HG03045 (cell line): Measurements from ENCODE around the gene HCRTR2.
"Not testable (repeated sequence)": the region's sequence is repeated elsewhere in the genome, so short reads cannot be mapped to it uniquely, and the experiment has no call there.

Source experiments
- ATAC-seq: cut with Tn5 transposase; IDR thresholded peaks from one replicate; pipeline ENCODE4 v1.9.1; 2021; ENCODE audit warnings: mild to moderate bottlenecking, moderate library complexity; ENCODE audit not compliant: unreplicated experiment

HCRTR2 gene

DNA sequence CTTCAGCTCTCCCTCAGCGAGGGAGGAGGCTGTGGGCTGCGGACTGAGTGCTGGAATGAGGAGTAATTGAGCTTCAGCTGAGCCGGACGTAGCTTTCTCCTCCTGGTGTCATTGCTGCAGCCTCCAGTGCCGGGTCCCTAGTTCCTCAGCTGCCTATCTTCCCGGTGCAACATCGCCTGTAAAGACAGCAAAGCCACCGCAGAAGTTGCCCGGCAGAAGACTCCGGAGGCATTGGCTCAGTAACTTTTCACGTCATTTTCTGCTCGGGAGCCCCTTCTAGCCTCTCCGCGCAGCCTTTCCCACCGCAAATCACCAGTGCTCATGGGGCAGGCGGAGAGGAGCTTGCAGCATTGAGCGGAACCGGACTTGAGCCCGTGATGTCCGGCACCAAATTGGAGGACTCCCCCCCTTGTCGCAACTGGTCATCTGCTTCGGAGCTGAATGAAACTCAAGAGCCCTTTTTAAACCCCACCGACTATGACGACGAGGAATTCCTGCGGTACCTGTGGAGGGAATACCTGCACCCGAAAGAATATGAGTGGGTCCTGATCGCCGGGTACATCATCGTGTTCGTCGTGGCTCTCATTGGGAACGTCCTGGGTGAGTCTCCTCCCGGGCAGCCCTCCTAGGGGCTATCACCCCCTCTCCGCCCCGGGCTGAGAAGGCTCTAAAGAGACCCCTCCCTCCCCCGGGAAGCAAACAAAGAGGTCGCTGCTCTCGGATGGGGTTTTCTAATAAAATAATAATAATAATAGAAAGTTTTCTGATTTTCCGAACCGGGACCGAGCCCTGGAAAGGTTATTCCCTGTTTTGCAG, at the start of gene HCRTR2:
Gene HCRTR2, plus strand, starts transcription at position 305 of the 816 bp plus-strand sequence. Its CDS starts 73 bp downstream, at position 378.
- ATAC-seq: no peak

DNA sequence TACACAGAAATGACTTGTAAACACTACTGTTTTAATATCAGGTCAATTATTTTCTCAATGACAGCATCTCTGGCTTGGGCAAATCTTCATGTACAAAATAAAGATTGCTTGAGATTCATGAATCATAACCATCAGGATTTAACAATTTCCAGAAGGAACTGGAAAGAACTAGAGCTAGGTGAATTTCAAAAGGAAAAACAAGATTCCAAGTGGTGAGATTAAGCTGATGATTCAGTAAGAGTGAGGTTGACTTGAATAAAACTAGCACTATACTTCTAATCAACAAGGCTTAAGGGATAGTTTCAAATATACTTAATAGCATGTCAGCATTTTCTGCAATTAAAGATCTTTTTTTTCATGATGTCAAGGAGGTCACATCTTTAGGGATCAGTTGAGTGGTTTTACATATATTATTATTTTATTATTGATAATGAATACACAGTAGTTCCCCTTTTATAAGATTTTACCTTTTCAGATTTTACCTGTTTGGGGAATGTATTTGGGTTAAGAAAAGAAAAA, 43.5 kb upstream of the HCRTR2 start:
- no peak for ATAC-seq

DNA sequence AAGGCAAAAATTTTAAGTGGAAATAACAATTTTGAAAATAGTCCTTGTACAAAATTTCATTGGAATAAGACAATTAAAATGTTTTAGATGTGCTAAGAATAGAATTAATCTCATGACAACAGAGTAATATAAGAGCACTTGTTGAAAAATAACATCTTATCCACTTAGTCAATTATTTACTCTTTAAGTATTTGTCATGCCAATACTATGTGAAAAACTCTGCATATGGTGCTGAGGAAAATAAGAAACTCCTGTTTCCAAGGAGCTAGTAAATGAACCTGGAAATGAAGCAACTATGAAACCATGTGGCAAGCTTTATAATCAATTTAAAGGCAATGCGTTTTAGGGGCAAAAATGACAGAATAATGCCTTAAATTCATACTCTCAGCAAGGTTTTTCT, 42.7 kb upstream of the HCRTR2 start:
- ATAC-seq: no peak

DNA sequence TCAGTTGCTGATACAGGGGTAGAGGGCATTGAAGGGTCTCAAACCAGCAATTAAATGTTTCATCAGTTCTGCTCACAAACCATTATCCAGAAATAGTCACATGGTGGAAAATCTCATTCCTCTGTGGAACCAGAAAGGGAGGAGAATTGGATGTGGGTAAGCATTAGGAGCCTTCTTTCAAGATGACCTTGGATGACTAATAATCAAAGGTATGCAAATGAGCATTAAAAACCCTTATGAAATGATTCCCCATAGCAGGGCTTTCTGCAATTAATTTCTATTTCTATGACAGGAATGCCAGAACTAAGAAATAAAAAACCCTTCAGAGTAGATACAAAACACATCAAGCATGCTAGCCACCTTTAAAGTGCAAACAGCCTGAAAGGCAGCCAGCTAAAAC, 37.4 kb upstream of the HCRTR2 start:
- no peak for ATAC-seq

DNA sequence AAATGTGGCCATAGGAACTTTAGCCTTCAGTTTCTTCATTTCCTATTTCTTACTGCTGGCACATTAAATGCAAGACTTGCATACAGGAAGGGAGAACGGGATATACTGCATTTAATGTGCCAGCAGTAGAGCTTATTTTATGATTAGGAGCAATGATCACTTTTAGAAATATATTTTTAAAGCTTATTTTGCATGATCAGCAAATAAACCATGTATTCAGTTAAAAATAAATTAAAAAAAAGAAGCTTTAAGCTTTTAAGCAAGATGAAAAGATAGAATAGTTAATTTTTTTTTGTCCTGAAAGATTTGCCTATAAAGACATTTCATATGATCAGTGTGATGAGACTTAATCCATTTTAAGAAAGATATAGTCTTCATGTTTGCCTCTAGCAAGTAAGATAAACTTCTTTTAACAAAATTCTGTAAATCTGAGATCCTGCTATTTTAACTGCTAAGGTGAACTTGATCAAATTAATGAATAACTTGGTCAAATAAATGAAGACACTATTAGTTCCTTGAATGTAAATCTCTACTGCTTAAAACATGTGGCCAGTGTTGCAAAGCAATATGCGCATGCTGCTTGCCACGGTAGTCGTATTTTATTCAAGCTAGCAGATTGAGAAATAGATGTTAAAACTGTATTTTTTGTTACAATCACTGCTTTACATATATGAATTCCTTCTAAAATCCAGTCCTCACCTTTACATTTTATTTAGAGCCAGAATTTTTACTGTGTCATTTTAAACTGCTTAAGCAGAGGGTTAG, 36.2 kb upstream of the HCRTR2 start:
- no peak for ATAC-seq

DNA sequence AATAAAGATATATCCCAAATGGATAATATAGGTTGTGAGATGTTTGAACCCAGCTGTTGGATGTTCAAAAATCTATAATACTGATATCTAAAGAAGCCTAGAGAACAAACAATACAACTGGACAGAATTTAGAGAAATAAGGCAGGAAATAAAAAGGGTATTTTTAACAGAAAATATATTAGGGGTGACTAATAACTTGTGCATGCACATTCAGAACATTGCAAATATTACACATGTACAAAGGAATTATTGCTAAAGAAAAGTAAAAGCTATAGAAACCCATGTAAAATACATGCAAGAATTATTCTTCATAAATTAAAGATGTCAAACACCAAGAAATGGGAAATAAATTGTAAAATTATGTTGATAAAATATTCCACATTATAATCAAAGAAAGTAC, 32.7 kb upstream of the HCRTR2 start:
- ATAC-seq: no peak

DNA sequence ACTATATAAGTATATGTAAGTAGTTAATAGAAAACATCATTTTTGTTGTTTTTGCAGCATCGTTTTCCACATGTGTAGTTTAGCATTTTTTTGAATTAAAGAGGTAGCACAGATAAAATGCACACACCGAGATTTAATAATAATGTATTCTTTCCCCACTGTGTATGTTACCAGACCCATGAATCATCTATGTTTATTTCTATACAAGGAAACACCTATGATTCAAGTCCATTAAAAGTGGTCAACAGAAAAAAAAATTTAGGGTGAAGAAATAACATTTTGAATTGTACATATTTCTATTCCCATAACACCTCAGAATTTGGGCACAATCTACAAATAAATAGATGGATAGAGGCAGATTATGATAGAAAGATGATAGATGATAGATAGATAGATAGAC, 31.7 kb upstream of the HCRTR2 start:
- no peak for ATAC-seq

DNA sequence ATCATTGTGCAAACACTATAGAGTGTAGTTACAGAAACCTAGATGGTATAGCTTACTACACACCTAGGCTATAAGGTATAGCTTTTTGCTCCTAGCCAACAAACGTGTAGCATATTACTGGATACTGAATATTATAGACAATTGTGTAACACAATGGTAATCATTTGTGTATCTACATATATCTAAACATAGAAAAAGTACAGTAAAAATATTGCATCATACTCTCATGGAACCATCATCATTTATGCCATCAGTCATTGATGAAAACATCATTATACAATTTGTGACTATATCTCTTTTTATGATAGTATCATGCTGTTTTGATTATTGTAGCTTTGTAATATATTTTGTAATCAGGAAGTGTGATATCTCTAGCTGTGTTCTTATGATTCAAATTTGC, 21.0 kb upstream of the HCRTR2 start:
- ATAC-seq: no peak

DNA sequence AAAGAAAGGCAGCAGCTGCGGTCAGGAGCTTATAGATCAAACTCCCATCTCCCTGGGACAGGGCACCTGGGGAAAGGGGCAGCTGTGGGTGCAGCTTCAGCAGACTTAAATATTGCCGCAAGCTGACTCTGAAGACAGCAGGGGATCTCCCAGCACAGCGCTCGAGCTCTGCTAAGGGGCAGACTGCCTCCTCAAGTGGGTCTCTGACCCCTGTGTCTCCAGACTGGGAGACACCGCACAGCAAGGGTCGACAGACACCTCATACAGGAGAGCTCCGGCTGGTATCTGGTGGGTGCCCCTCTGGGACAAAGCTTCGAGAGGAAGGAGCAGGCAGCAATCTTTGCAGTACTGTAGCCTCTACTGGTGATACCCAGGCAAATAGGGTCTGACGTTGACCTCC, 15.5 kb upstream of the HCRTR2 start:
- ATAC-seq: not testable (repeated sequence)

DNA sequence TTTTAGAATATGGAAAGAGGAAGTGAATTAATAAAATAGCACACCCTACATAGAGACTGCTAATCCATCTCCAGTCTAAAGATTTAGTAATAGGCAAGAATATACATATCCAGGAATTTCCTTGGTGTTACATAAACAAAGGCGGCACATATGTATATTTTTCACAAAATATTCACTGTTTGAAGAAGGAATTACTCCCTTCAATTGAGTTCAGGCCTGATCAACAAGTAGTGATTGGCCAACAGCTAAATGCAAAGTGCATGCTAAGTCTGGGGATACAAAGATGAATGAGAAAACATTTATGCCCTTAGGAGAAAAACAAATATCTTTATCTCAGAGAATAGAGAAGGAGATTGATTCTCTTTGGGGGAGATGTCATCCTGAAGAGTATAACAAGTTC, 6.5 kb upstream of the HCRTR2 start:
- ATAC-seq: no peak

DNA sequence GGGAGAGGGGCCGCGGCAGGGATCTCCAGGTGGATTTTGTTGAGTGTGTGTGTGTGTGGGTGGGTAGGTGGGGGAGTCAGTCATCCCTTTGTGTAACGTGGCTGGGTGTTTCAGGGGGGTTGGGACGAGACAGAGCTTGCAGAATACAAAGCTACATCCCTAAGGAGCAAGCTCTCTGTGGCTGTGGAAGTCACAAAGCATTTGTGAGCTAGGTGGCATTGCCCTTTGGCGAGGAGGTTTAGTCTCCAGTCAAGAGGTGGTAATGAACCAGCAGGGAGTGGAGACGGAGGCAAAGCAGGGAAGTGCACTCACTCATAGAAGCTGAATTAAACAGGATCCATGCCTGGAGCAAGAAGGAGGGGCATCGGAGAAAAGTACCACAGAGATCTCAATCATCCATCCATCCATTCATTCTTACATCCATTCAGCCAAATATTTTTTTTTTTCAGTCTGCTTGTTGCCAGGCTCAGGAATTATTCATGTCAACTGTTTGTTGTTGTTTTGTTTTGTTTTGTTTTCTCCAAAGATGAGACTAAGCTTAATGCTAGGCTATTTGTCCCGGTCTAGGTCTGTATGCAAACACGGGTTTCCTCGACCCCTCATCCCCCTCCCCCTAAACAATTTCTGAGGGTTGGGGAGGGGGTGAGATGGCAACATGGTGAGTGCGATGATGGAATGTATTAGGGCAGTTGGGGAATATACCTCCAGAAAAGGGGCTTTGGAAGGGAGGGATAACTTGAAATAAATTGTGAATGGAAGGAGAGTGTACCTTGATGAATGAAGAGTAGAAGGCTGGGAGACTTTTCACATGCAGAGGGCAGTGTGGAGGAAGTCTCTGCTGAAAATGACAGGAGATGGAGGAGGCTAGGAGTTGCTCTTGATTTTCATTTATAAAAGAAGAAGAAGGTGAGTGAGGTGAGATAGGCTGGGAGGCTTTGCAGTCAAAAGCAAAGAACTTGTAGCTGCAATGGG, 1.0 kb downstream of the HCRTR2 start:
- no peak for ATAC-seq

DNA sequence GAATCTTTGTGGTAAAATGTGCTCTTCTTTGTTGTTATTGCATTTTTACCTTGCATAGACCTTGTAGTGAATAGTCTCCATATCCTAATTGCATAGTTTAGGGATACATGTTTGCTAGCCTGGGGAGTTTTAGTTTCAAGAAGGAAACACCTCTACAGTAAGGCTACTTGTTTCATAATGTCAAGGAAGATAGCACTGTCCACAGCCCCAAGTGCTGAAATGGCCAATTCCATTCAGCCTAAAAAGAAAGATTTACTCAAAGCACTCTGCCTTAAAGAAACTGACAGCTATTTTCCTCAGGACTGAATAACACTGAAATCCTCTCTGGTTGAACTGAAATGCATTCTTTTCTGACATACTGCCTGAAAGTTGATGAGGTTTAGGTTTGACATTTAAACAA, 2.6 kb downstream of the HCRTR2 start:
- no peak for ATAC-seq

DNA sequence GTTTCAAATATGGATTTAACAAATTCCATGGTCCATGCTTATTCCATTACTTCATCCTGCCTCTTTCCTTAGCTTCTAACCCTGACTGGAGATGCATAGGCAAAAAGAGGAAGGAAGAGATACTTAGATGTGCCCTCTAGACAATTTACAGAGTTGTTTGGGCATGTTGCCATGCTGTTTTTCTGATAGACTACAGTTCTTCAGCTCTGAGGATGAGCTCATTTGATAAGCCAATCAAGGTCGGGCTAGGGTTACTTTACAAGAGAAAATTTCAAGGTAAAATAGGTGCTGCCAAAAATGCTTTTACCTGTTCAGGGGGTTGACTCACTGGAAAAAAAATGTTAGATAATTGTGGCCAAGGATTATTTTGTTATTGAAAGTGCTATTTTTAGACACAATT, 5.9 kb downstream of the HCRTR2 start:
- no peak for ATAC-seq

DNA sequence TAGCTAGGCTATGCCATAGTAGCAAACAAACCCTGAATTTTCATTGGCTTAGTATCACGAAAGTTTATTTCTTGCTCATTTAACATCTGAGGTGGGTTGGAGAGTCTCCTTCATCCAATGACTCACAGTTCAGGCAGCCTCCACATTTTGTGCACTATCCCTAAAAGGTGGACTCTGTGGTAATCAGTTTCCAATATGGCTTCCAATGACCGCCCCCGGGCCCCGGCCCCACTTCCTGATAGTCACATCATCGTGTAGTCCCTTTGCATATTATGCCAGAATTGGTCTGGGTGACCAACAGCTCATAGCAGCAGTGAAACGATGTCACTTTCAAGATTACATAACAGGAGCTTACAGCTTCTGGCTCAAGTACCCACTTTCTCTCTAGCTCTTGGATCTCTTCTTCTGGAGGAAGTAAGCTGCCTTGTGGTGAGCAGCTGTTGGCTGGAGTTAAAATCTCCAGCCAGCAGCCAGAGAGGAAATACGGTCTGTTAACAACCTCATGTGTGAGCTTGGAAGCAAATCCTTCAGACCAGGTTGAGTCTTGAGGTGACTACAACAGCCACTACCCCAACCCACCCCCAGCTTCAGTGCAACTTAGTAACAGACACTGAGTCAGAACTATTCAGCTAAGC, 7.8 kb downstream of the HCRTR2 start:
- no peak for ATAC-seq

DNA sequence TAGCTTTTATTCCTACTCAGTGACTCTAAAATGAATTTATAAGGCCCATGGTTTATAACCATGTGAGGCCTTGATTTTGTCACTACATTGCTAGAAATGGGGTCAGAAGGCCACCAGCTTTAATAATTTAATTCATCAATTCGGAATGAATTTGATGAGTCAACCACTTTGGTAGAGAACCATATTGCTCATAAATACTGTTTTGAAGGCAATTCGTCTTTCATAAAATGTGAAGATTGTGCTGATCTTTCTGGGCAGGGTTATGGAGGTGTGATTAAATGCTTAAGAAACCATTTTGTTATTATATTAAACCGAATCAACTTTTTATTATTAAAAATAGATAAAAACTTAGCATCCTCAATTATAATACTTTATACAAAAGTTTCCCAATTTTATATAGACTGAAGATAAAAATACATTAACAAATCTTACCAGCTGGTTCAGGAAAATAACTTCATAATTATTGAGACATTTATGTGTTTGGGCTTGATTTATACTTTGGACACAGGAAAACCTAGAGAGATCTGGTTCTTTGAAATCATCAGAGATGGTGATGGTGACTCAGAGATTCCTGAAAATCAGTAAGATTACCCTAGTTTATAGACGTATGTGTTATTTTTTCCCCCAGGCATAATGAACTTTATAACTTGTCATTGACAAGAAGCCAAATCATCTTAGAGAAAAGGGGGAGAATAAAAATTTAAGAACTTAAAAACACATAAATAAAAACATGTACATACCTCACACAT, 10.6 kb downstream of the HCRTR2 start:
- ATAC-seq: no peak

DNA sequence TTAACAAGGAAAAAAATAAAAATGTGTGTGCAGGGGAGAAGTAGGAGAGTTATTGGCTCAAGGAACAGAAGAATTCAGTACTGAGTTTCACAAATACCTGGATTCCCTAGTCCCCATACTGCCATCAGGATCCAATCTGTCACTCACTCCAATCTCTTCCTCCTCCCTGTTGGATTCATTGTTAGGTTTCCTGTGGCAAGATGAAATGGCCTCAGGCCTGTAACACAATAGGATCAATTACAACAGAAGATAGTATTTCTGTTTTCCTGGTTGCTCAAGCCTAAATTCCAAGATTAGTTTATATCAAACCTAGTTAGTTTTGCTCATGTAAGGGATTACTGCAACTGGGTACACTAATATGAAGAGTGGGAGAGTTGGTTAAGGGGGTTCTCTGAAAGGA, 24.4 kb downstream of the HCRTR2 start:
- no peak for ATAC-seq

DNA sequence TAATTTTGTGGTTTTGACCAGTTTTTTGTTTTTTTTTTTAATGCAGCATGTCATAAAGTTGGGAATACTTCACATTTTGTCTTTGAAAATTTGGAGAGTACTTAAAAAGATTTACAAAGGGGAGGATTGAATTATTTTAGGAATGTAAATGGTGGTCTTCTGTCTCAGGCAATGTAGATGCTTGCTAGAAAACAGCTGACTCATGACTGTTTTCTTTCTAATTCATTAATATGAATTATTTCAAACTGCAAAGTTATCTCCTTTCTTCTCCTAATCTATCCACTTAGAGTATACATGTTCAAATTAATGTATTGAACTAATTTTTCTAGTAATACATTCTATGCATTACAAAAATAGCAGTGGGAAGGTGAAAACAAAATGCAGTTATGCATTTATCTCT, 24.9 kb downstream of the HCRTR2 start:
- ATAC-seq: no peak

DNA sequence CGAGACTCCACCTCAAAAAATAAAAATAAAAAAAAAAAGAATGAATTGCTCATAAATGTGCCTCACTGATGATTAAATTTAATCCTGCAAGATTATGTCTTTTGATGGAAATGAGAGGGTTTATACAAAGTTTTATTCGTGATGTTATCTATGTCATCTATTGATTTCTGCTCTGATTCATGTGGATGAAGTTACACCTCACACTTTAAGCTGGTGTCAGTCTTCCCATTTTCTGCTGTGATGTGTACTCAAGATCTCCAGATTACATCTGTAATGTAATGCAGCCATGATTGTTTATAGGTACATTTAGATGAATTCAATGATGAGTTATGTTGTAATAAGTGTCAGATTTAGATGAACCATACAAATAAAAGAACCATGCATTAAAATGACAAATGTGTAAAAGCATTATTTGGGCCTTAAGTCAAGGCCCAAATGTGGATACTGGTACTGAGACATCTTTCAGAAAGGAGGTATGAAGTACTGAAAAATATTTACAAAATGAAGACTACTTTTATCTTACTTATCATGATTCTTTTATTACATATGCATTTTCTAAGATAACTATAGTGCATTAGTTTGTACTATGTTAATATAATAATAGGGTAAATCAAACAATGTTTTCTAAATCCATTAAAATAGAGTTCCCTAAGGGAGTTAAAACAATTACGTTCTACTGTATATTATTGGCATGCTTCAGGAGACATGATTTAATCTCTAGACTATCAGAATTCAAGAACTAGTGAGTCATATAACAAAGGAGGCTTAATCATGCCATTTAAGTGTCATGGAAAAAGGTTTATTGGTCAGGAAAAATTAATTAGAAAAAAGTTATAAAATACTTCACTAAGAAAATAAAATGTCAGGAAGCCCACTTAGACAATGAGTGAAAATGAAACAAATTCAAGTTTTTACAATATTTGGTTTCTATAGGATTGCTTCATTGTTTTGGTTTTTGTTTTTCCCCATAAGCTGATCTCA, 34.5 kb downstream of the HCRTR2 start:
- ATAC-seq: no peak

DNA sequence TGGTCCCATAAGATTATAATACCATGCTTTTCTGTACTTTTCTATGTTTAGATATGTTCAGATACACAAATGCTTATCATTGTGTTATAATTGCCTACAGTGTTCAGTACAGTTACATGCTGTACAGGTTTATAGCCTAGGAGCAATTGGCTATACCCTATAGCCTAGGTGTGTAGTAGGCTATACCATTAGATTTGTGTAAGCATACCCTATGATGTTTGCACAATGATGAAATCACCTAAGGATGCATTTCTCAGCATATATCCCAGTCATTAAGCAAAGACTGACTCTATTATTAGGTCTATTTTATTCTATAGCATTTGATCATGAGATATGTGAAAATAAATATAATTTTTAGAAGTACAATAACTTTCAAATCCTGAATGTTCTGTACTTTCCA, 36.6 kb downstream of the HCRTR2 start:
- ATAC-seq: no peak
